T-helper 2 cell (primary cell): ENCODE results near the gene PLK4.
"Not testable (repeated sequence)": the region's sequence is repeated elsewhere in the genome, so short reads cannot be mapped to it uniquely, and the experiment has no call there.

Experiments
- DNase-seq, 5 experiments: peaks; one replicate each; pipeline versions ENCODE4 v3.0.0 to v3.0.0-alpha.2; 2012 to 2022

The PLK4 gene

GRCh38 chr4:127916512-127916911 is 35.8 kb downstream of the PLK4 start:
- no peak for DNase-seq

DNA sequence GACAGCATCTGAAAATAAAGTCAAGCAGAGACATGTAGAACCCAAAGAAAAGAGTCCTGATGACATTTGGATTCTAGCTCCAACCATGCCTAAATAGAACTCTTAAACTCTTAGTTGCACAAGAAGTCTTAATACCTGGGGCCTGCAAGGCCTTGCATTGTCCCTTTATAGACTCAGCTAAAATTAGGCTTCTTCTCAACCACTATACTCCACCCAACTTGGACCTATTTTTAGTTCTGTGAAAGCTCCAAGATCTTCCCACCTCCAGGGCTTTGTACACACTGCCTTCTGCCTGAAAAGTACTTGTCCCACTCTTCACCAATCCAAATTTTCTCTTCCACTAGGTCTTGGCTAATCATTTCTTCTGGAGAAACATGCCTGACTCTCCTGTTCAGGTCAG is 36.5 kb downstream of the PLK4 start:
- DNase-seq: no peak

- no peak for DNase-seq
Measured at GRCh38 chr4:127920521-127920920, 39.8 kb downstream of the PLK4 start.

- DNase-seq: no peak
Measured at GRCh38 chr4:127922226-127922625, 41.5 kb downstream of the PLK4 start.

DNA sequence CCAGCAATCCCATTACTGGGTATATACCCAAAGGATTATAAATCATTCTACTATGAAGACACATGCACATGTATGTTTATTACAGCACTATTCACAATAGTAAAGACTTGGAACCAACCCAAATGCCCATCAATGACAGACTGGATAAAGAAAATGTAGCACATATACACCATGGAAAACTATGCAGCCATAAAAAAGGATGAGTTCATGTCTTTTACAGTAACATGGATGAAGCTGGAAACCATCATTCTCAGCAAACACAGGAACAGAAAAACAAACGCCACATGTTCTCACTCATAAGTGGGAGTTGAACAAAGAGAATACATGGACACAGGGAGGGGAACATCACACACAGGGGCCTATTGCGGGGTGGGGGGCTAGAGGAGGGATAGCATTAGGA is 45.0 kb downstream of the PLK4 start:
- not testable (repeated sequence) for DNase-seq

GRCh38 chr4:127930175-127930574 is 49.5 kb downstream of the PLK4 start:
- DNase-seq: no peak

DNA sequence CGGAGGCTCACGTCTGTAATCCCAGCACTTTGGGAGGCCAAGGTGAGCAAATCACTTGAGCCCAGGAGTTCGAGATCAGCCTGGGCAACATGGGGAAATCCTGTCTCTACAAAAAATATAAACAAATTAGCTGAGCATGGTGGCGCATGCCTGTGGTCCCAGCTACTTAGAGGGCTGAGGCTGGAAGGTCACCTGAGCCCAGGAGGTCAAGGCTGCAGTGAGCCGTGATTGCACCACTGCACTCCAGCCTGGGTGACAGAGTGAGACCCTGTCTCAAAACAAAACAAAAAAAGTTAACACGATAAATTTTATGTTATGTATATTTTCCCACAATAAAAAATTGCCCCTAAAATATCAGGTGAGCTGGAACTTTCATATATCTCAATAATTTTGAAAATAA is 51.1 kb downstream of the PLK4 start:
- not testable (repeated sequence) for DNase-seq

GRCh38 chr4:127936974-127937373 is 56.3 kb downstream of the PLK4 start:
- DNase-seq: no peak
